ENCODE results near the gene FRAS1. TPM values are rescaled to one million over a fixed set of nuclear protein-coding genes. Genes with fewer than 3 reads are reported as not detected.
"Not testable (repeated sequence)": the region's sequence is repeated elsewhere in the genome, so short reads cannot be mapped to it uniquely, and the experiment has no call there.

FRAS1 gene, protein sequence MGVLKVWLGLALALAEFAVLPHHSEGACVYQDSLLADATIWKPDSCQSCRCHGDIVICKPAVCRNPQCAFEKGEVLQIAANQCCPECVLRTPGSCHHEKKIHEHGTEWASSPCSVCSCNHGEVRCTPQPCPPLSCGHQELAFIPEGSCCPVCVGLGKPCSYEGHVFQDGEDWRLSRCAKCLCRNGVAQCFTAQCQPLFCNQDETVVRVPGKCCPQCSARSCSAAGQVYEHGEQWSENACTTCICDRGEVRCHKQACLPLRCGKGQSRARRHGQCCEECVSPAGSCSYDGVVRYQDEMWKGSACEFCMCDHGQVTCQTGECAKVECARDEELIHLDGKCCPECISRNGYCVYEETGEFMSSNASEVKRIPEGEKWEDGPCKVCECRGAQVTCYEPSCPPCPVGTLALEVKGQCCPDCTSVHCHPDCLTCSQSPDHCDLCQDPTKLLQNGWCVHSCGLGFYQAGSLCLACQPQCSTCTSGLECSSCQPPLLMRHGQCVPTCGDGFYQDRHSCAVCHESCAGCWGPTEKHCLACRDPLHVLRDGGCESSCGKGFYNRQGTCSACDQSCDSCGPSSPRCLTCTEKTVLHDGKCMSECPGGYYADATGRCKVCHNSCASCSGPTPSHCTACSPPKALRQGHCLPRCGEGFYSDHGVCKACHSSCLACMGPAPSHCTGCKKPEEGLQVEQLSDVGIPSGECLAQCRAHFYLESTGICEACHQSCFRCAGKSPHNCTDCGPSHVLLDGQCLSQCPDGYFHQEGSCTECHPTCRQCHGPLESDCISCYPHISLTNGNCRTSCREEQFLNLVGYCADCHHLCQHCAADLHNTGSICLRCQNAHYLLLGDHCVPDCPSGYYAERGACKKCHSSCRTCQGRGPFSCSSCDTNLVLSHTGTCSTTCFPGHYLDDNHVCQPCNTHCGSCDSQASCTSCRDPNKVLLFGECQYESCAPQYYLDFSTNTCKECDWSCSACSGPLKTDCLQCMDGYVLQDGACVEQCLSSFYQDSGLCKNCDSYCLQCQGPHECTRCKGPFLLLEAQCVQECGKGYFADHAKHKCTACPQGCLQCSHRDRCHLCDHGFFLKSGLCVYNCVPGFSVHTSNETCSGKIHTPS (N-terminal part only)
- 20.2 TPM for total RNA-seq
- long read RNA-seq, partial matches to known transcripts, result 6 of 11 reads
- long read RNA-seq, other reads (novel, unspliced or antisense), result 5 of 11 reads

DNA sequence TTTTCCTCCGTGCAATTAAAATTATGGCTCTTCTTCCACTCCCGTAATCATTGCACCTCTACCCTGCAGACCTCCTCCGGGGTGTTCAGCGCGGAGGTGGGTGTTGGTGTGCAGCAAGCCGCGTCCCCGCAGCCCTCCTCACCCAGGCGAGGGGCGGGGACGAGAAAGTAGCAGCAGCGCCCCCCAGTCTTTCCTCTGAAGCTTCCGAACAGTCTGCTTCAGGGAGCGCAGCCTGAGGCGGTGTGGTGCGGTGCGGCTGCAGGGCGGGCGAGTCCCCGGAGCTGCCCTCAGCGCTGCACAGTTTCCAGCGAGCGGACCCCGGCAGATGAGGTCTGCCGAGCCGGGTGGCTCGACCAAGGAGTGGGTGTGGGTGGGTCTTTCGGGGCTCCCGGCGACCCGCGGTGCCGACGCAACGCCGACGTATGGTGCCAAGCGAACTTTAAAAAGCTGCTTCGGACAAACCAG, at the start of gene FRAS1:
TSS of gene FRAS1 (plus strand) at position 189 of the 465 bp plus-strand sequence. CDS start 687 bp downstream, outside the sequence.
- H3K27me3 ChIP-seq, result peaks cover 23% of the 10 kb centered on the region
- no peaks in the 10 kb centered on the region for H3K9me3 ChIP-seq
- peak; percentile 46 for ATAC-seq
- DNase-seq, result peak; percentile 68
- intact Hi-C loops (cut with DNase I), result no loop called here
- H3K36me3 ChIP-seq, result no peaks in the 10 kb centered on the region
- peak within 1 kb of the TSS; percentile 65 for H3K4me3 ChIP-seq
- TF ChIP-seq CTCF (IDR thresholded peaks at IDR 0.05), result no peak
- H3K27ac ChIP-seq, result peak within 1 kb of the TSS; percentile 4
- H3K4me1 ChIP-seq, result peaks cover 17% of the 10 kb centered on the region

DNA sequence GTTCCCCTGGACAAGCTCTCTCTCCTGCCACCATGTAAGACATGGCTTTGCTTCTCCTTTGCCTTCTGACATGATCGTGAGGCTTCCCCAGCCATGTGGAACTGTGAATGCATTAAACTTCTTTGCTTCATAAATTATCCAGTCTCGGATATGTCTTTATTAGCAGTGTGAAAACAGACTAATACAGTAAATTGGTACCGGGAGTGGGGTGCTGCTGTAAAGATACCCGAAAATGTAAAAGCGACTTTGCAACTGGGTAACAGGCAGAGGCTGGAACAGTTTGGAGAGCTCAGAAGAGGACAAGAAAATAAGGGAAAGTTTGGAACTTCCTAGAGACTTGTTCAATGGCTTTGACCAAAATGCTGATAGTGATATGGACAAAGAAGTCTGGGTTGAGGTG, 46.1 kb upstream of the FRAS1 start:
- ATAC-seq; H3K9me3 ChIP-seq; H3K4me1 ChIP-seq; H3K4me3 ChIP-seq; intact Hi-C loops (cut with DNase I); H3K27me3 ChIP-seq; H3K36me3 ChIP-seq; DNase-seq; H3K27ac ChIP-seq: not testable (repeated sequence)

- Histone ChIP-seq H3K4me1 (no peaks in the 10 kb centered on the region), H3K9me3 (no peaks in the 10 kb centered on the region), H3K27me3 (no peaks in the 10 kb centered on the region), H3K36me3 (no peaks in the 10 kb centered on the region), H3K27ac (no peak overlapping the region), H3K4me3 (no peak overlapping the region)
- no peak for DNase-seq
- intact Hi-C loops (cut with DNase I), result no loop called here
- ATAC-seq, result no peak
- no peak for TF ChIP-seq CTCF (IDR thresholded peaks at IDR 0.05)
These were observed 41.9 kb upstream of the FRAS1 start for GRCh38 chr4:78014889-78015886.

- TF ChIP-seq CTCF (IDR thresholded peaks at IDR 0.05), result no peak
- Histone ChIP-seq H3K27ac (no peak overlapping the region), H3K36me3 (no peaks in the 10 kb centered on the region), H3K4me1 (no peaks in the 10 kb centered on the region), H3K9me3 (no peaks in the 10 kb centered on the region), H3K4me3 (no peak overlapping the region), H3K27me3 (no peaks in the 10 kb centered on the region)
- DNase-seq, result no peak
- no peak for ATAC-seq
- intact Hi-C loops (cut with DNase I), result no loop called here
These were observed 38.7 kb upstream of the FRAS1 start for GRCh38 chr4:78018271-78019049.

- Histone ChIP-seq H3K4me3 (no peak overlapping the region), H3K36me3 (no peaks in the 10 kb centered on the region), H3K4me1 (no peaks in the 10 kb centered on the region), H3K27me3 (no peaks in the 10 kb centered on the region), H3K9me3 (no peaks in the 10 kb centered on the region), H3K27ac (no peak overlapping the region)
- no peak for TF ChIP-seq CTCF (IDR thresholded peaks at IDR 0.05)
- DNase-seq (no peak), ATAC-seq (no peak)
- intact Hi-C loops (cut with DNase I), result no loop called here
These were observed 37.7 kb upstream of the FRAS1 start for GRCh38 chr4:78019414-78019813.

Data from upper lobe of right lung (tissue), 1 donor.